HepG2 (cell line): ENCODE measurements around the gene ALG14. TPM values are rescaled to one million over a fixed set of nuclear protein-coding genes. Genes with fewer than 3 reads are reported as not detected.
A peak's percentile ranks its signal among the peaks of the same experiment; 100 is the strongest.

Experiments
- AGO1 ChIP-seq: fragments of 200-400 bp; formaldehyde crosslinking; IDR thresholded peaks from 2 replicates; pipeline ENCODE4 v1.6.1; 2017; ENCODE audit warnings: mild to moderate bottlenecking, low read depth, low read length, moderate library complexity; ENCODE audit not compliant: poor library complexity, severe bottlenecking
- GTF3A ChIP-seq: sonication (generic); formaldehyde crosslinking; conservative IDR thresholded peaks from 2 replicates; pipeline ENCODE4 v1.4.0; 2020; ENCODE audit warnings: mild to moderate bottlenecking, missing genetic modification reagents
- MAFG ChIP-seq: sonication (generic); formaldehyde crosslinking; IDR thresholded peaks from 2 replicates; pipeline ENCODE4 v1.5.1; 2020; ENCODE audit warnings: mild to moderate bottlenecking, missing genetic modification reagents
- NCOA2 ChIP-seq: sonication (generic); formaldehyde crosslinking; IDR thresholded peaks from 2 replicates; pipeline ENCODE4 v1.8.0; 2022; ENCODE audit warnings: inconsistent platforms
- NFE2L1 ChIP-seq: sonication (generic); formaldehyde crosslinking; IDR thresholded peaks from 2 replicates; pipeline ENCODE4 v1.4.0; 2020; ENCODE audit warnings: missing genetic modification reagents, mild to moderate bottlenecking, borderline replicate concordance
- NFRKB ChIP-seq: fragments of 450-650 bp; IDR thresholded peaks from 2 replicates; pipeline ENCODE4 v1.6.1; 2017
- SALL1 ChIP-seq: sonication (generic); formaldehyde crosslinking; IDR thresholded peaks from 2 replicates; pipeline ENCODE4 v1.8.0; 2022; ENCODE audit warnings: mild to moderate bottlenecking, missing genetic modification reagents
- SP4 ChIP-seq: sonication (generic); formaldehyde crosslinking; IDR thresholded peaks from 2 replicates; pipeline ENCODE4 v1.8.1; 2023; ENCODE audit warnings: mild to moderate bottlenecking, missing genetic modification reagents
- ZBTB42 ChIP-seq: sonication (generic); formaldehyde crosslinking; IDR thresholded peaks from 2 replicates; pipeline ENCODE4 v1.5.0; 2020; ENCODE audit warnings: mild to moderate bottlenecking, missing genetic modification reagents
- ZMYM2 ChIP-seq: sonication (generic); formaldehyde crosslinking; IDR thresholded peaks from 2 replicates; pipeline ENCODE4 v1.8.0; 2022; ENCODE audit warnings: mild to moderate bottlenecking, missing genetic modification reagents
- ZNF121 ChIP-seq: sonication (generic); formaldehyde crosslinking; IDR thresholded peaks from 2 replicates; pipeline ENCODE4 v1.5.0; 2020; ENCODE audit warnings: mild to moderate bottlenecking, missing genetic modification reagents
- ZNF296 ChIP-seq: sonication (generic); formaldehyde crosslinking; conservative IDR thresholded peaks from 2 replicates; pipeline ENCODE4 v1.5.0; 2020; ENCODE audit warnings: mild to moderate bottlenecking, missing genetic modification reagents
- ZNF3 ChIP-seq: IDR thresholded peaks from 2 replicates; pipeline ENCODE4 v1.7.0; 2017; ENCODE audit warnings: inconsistent platforms
- ZNF746 ChIP-seq: sonication (generic); formaldehyde crosslinking; IDR thresholded peaks from 2 replicates; pipeline ENCODE4 v1.8.0; 2022; ENCODE audit warnings: mild to moderate bottlenecking, missing genetic modification reagents
- polyA plus RNA-seq, 8 experiments: library from polyadenylated mRNA; depleted of rRNA in 3 of 8; stranded (reverse) in 7 of 8; unstranded in 1 of 8; fragments of >200 nt; fragmentation: Illumina TruSeq in 4 of 8; extraction: Trizol in 4 of 8; gene quantifications; 2 replicates each; pipeline versions ENCODE4 v1.2.1 to v1.2.3, GENCODE V29; 2011 to 2016; ENCODE audit warnings: low read depth in 4 of 8, missing spikeins in 1 of 8, mixed read lengths in 1 of 8; ENCODE audit not compliant: insufficient read depth in 1 of 8
- total RNA-seq, 5 experiments: library from RNA; depleted of rRNA; stranded (reverse); fragments of >200 nt; fragmentation: Illumina TruSeq; extraction: Trizol; gene quantifications; 2 replicates each; pipeline ENCODE4 v1.2.3, GENCODE V29; 2016; ENCODE audit warnings: low read depth in 1 of 5
- TF ChIP-seq, protein P1 (sequence below): sonication (generic); formaldehyde crosslinking; IDR thresholded peaks from 2 replicates; pipeline ENCODE4 v1.5.0; 2020; ENCODE audit warnings: mild to moderate bottlenecking, missing genetic modification reagents
- TF ChIP-seq, protein P2 (sequence below): sonication (generic); formaldehyde crosslinking; IDR thresholded peaks from 2 replicates; pipeline ENCODE4 v1.4.0; 2020; ENCODE audit warnings: missing genetic modification reagents, borderline replicate concordance
- TF ChIP-seq, protein P3 (sequence below): sonication (generic); formaldehyde crosslinking; IDR thresholded peaks from 2 replicates; pipeline ENCODE4 v1.8.0; 2022; ENCODE audit warnings: missing genetic modification reagents, low read depth, mild to moderate bottlenecking, borderline replicate concordance
- TF ChIP-seq, protein P4 (sequence below): sonication (generic); formaldehyde crosslinking; IDR thresholded peaks from 2 replicates; pipeline ENCODE4 v1.4.0; 2020; ENCODE audit warnings: mild to moderate bottlenecking, low read depth, missing genetic modification reagents
- TF ChIP-seq, protein P5 (sequence below): sonication (generic); formaldehyde crosslinking; IDR thresholded peaks from 2 replicates; pipeline ENCODE4 v1.4.0; 2020; ENCODE audit warnings: missing genetic modification reagents, mild to moderate bottlenecking, borderline replicate concordance

The ALG14 gene
- total and polyA plus RNA-seq, 2 of the 13 experiments (the other 11 are each of a cell fraction or from before 2014, with no cell fraction given), result 4.5 to 12.7 TPM

DNA sequence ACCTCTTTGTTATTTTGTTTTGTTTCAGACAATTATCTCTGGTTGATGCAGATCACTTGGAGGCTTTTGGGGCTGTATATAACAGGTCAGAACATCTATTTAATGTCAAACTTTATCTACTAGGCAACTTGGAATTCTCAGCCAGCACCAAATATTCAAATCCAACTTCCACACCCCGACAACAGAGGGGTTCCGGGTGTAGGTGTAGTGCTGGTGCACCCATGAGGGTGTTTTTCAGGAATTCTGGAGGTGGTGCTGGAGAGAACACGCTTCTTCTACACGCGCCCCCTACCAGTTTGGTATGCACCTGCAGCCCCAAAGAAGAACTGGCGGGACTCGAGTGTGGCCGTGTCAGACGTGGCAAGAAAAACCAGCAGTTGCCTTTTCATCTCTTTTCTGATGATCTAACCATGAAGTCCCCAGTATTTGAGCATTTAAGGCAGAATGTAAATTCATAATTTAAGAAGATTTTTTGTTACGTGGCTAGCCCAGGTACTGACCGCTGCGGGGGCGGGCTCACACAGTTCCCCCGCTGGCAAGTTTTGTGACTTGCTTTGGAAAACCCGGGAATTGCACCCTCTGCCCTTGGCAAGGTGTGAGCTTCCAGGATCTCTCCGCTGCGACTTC is 43.9 kb upstream of the ALG14 start (continued):
- TF ChIP-seq AGO1, result no peak
- TF ChIP-seq ZNF3 (CRISPR knock-in tag), result no peak
- TF ChIP-seq NFRKB, result no peak
- 0 out of 2 replicates have a peak, but pooled peaks have one; percentile 10 for TF ChIP-seq ZNF121 (CRISPR knock-in tag)
- no peak for TF ChIP-seq ZBTB42
- no peak for TF ChIP-seq SALL1 (CRISPR knock-in tag)
- no peak for TF ChIP-seq NCOA2 (CRISPR knock-in tag)
- TF ChIP-seq, protein P1, sequence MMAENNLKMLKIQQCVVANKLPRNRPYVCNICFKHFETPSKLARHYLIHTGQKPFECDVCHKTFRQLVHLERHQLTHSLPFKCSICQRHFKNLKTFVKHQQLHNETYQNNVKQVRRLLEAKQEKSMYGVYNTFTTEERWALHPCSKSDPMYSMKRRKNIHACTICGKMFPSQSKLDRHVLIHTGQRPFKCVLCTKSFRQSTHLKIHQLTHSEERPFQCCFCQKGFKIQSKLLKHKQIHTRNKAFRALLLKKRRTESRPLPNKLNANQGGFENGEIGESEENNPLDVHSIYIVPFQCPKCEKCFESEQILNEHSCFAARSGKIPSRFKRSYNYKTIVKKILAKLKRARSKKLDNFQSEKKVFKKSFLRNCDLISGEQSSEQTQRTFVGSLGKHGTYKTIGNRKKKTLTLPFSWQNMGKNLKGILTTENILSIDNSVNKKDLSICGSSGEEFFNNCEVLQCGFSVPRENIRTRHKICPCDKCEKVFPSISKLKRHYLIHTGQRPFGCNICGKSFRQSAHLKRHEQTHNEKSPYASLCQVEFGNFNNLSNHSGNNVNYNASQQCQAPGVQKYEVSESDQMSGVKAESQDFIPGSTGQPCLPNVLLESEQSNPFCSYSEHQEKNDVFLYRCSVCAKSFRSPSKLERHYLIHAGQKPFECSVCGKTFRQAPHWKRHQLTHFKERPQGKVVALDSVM, result peak; percentile 36; the same call in 1 of the 2 replicates
- no peak for TF ChIP-seq NFE2L1 (CRISPR knock-in tag)
- no peak for TF ChIP-seq ZNF296
- no peak for TF ChIP-seq ZNF746 (CRISPR knock-in tag)
- TF ChIP-seq, protein P2, sequence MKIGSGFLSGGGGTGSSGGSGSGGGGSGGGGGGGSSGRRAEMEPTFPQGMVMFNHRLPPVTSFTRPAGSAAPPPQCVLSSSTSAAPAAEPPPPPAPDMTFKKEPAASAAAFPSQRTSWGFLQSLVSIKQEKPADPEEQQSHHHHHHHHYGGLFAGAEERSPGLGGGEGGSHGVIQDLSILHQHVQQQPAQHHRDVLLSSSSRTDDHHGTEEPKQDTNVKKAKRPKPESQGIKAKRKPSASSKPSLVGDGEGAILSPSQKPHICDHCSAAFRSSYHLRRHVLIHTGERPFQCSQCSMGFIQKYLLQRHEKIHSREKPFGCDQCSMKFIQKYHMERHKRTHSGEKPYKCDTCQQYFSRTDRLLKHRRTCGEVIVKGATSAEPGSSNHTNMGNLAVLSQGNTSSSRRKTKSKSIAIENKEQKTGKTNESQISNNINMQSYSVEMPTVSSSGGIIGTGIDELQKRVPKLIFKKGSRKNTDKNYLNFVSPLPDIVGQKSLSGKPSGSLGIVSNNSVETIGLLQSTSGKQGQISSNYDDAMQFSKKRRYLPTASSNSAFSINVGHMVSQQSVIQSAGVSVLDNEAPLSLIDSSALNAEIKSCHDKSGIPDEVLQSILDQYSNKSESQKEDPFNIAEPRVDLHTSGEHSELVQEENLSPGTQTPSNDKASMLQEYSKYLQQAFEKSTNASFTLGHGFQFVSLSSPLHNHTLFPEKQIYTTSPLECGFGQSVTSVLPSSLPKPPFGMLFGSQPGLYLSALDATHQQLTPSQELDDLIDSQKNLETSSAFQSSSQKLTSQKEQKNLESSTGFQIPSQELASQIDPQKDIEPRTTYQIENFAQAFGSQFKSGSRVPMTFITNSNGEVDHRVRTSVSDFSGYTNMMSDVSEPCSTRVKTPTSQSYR (CRISPR knock-in tag), result no peak
- TF ChIP-seq, protein P3, sequence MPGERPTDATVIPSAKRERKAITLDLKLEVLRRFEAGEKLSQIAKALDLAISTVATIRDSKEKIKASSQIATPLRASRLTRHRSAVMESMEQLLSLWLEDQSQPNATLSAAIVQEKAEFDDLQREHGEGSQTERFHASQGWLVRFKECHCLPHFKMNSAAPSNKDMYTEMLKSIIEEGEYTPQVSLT (CRISPR knock-in tag), result no peak
- no peak for TF ChIP-seq ZMYM2 (CRISPR knock-in tag)
- TF ChIP-seq SP4 (CRISPR knock-in tag), result no peak
- TF ChIP-seq, protein P4, sequence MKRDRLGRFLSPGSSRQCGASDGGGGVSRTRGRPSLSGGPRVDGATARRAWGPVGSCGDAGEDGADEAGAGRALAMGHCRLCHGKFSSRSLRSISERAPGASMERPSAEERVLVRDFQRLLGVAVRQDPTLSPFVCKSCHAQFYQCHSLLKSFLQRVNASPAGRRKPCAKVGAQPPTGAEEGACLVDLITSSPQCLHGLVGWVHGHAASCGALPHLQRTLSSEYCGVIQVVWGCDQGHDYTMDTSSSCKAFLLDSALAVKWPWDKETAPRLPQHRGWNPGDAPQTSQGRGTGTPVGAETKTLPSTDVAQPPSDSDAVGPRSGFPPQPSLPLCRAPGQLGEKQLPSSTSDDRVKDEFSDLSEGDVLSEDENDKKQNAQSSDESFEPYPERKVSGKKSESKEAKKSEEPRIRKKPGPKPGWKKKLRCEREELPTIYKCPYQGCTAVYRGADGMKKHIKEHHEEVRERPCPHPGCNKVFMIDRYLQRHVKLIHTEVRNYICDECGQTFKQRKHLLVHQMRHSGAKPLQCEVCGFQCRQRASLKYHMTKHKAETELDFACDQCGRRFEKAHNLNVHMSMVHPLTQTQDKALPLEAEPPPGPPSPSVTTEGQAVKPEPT (CRISPR knock-in tag), result 0 out of 2 replicates have a peak, but pooled peaks have one; percentile 63
- TF ChIP-seq MAFG (CRISPR knock-in tag), result no peak
- TF ChIP-seq GTF3A (CRISPR knock-in tag), result no peak
- TF ChIP-seq, protein P5, sequence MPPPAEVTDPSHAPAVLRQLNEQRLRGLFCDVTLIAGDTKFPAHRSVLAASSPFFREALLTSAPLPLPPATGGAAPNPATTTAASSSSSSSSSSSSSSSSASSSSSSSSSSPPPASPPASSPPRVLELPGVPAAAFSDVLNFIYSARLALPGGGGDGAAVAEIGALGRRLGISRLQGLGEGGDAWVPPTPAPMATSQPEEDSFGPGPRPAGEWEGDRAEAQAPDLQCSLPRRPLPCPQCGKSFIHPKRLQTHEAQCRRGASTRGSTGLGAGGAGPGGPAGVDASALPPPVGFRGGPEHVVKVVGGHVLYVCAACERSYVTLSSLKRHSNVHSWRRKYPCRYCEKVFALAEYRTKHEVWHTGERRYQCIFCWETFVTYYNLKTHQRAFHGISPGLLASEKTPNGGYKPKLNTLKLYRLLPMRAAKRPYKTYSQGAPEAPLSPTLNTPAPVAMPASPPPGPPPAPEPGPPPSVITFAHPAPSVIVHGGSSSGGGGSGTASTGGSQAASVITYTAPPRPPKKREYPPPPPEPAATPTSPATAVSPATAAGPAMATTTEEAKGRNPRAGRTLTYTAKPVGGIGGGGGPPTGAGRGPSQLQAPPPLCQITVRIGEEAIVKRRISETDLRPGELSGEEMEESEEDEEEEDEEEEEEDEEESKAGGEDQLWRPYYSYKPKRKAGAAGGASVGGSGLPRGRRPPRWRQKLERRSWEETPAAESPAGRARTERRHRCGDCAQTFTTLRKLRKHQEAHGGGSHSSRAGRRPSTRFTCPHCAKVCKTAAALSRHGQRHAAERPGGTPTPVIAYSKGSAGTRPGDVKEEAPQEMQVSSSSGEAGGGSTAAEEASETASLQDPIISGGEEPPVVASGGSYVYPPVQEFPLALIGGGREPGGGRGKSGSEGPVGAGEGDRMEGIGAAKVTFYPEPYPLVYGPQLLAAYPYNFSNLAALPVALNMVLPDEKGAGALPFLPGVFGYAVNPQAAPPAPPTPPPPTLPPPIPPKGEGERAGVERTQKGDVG (CRISPR knock-in tag), result no peak
